MCF 10A (cell line): ENCODE results near the gene IRF9. TPM values are rescaled to one million over a fixed set of nuclear protein-coding genes. Genes with fewer than 3 reads are reported as not detected.

ENCODE experiments used
- BruUV-seq: library from RNA; stranded (reverse); fragments of 400-500 nt; replicated peaks from 2 replicates; lab custom pipeline; 2021; lab: Mats Ljungman, UMichigan
- CTCF ChIA-PET: fragments of 300-600 bp; sonication (Branson Sonifier 250); formaldehyde crosslinking; extraction: SDS; loops from one replicate; lab custom pipeline; 2021; ENCODE audit warnings: antibody characterized with exemption, inconsistent platforms; lab: Yijun Ruan, JAX
- POLR2A ChIA-PET: fragments of 300-600, 350-650 bp; sonication (Branson Sonifier 250); formaldehyde crosslinking; extraction: SDS; loops from one replicate; lab custom pipeline; 2020; ENCODE audit warnings: antibody characterized with exemption, inconsistent platforms; lab: Yijun Ruan, JAX
- DNase-seq: peaks from one replicate; pipeline ENCODE4 v3.0.0-alpha.2; 2018; ENCODE audit not compliant: unreplicated experiment
- H3K27ac Mint-ChIP-seq: one replicate; pipeline ENCODE4 v1.8.0; 2022; ENCODE audit warnings: mild to moderate bottlenecking, low read depth, mixed read lengths; ENCODE audit not compliant: unreplicated experiment
- H3K27me3 Mint-ChIP-seq: one replicate; pipeline ENCODE4 v1.8.0; 2022; ENCODE audit warnings: mixed read lengths; ENCODE audit not compliant: insufficient read depth, unreplicated experiment
- H3K36me3 Mint-ChIP-seq: one replicate; pipeline ENCODE4 v1.8.0; 2022; ENCODE audit warnings: mild to moderate bottlenecking, moderate library complexity, mixed read lengths; ENCODE audit not compliant: insufficient read depth, unreplicated experiment
- H3K4me1 Mint-ChIP-seq: one replicate; pipeline ENCODE4 v1.8.0; 2022; ENCODE audit warnings: mixed read lengths; ENCODE audit not compliant: insufficient read depth, unreplicated experiment
- H3K4me3 Mint-ChIP-seq: one replicate; pipeline ENCODE4 v1.8.0; 2022; ENCODE audit warnings: mild to moderate bottlenecking, moderate library complexity, mixed read lengths; ENCODE audit not compliant: unreplicated experiment
- H3K9me3 Mint-ChIP-seq: one replicate; pipeline ENCODE4 v1.8.0; 2022; ENCODE audit warnings: mixed read lengths; ENCODE audit not compliant: unreplicated experiment
- intact Hi-C: fragments of 100-400 bp; cut with micrococcal nuclease; formaldehyde crosslinking; loops from 2 replicates; pipeline ENCODE4 v1.14.1; 2022
- total RNA-seq: library from RNA; stranded (reverse); gene quantifications from 2 replicates; pipeline ENCODE4 v1.2.3, GENCODE V29; 2022
- TF ChIP-seq, protein P1 (sequence below): fragments of 200-600 bp; IDR thresholded peaks from one replicate; pipeline ENCODE4 v1.8.0; 2022; ENCODE audit warnings: antibody characterized with exemption, mild to moderate bottlenecking; ENCODE audit not compliant: unreplicated experiment

Gene IRF9
- total RNA-seq, 1 experiment from 2014 or later: 13.6 TPM

DNA sequence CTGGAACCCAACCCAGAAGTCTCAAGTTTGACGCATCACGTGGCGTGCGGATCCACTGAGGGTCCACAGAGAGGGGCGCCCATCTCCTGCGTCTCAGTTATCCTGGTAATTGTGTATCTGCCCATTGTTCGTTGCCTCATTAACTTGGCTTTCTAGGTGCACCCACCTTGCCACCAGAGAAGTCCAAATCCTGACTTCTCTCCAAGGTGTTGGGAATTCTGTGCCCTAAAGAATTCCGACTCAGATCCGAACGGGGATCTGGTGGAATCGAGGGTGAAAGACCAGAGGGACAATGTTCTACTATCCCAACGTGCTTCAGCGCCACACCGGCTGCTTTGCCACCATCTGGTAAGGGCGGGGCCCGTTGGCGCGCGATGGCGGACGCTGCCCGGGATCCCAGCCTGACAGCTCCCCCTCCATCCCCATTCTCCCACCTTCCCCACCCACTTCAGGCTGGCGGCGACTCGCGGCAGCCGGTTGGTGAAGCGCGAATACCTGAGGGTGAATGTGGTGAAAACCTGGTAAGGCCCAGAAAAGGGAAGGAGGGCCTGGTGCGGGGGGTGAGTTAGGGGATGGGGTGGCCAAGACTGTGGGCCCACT lies 11.3 kb downstream of the IRF9 start:
- TF ChIP-seq, protein P1, sequence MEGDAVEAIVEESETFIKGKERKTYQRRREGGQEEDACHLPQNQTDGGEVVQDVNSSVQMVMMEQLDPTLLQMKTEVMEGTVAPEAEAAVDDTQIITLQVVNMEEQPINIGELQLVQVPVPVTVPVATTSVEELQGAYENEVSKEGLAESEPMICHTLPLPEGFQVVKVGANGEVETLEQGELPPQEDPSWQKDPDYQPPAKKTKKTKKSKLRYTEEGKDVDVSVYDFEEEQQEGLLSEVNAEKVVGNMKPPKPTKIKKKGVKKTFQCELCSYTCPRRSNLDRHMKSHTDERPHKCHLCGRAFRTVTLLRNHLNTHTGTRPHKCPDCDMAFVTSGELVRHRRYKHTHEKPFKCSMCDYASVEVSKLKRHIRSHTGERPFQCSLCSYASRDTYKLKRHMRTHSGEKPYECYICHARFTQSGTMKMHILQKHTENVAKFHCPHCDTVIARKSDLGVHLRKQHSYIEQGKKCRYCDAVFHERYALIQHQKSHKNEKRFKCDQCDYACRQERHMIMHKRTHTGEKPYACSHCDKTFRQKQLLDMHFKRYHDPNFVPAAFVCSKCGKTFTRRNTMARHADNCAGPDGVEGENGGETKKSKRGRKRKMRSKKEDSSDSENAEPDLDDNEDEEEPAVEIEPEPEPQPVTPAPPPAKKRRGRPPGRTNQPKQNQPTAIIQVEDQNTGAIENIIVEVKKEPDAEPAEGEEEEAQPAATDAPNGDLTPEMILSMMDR: no peak
- Mint-ChIP-seq H3K4me1 (peaks cover 5% of the 10 kb centered on the region), H3K27ac (no peak overlapping the region), H3K9me3 (no peaks in the 10 kb centered on the region), H3K36me3 (peaks cover 26% of the 10 kb centered on the region), H3K4me3 (no peak overlapping the region), H3K27me3 (no peaks in the 10 kb centered on the region)
- CTCF ChIA-PET: interaction anchor here (0.6 to 1.2 kb wide), 2 partner anchors 12 to 16 kb away, joined by 3 to 6 read pairs; partner anchors contain the start of genes IPO4 and IRF9
- BruUV-seq: no TSS peak
- no peak for DNase-seq
- intact Hi-C loops: no loop called here
- POLR2A ChIA-PET: interaction anchor here (1.2 kb wide), 1 partner anchor 8 kb away, joined by 3 read pairs; no protein-coding TSS in a partner anchor

DNA sequence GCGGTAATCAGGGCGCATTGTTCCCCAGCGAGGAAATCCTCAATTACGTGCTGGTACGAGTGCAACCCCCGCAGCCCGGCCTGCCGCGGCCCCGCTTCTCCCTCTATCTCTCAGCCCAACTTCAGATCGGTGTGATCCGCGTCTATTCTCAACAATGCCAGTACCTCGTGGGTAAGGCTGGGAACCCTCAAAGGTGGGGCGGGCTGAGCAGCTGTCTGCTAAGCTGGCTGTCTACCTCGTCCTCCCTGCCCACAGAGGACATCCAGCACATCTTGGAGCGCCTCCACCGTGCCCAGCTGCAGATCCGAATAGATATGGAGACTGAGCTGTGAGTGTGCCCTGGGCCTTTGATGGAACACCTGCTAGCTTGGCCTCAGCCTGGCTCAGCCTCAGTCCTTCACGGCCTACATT lies 11.8 kb downstream of the IRF9 start:
- intact Hi-C loops: no loop called here
- H3K27me3 Mint-ChIP-seq: no peaks in the 10 kb centered on the region
- ChIA-PET CTCF (interaction anchor here (0.6 to 1.3 kb wide), 4 partner anchors 10 to 84 kb away, joined by 3 to 6 read pairs (median 5); partner anchors contain the start of gene IRF9), POLR2A (interaction anchor here (1.2 kb wide), 1 partner anchor 8 kb away, joined by 3 read pairs; no protein-coding TSS in a partner anchor)
- no peak overlapping the region for H3K27ac Mint-ChIP-seq
- H3K36me3 Mint-ChIP-seq: peaks cover 31% of the 10 kb centered on the region
- no peak for DNase-seq
- no TSS peak for BruUV-seq
- no peak overlapping the region for H3K4me3 Mint-ChIP-seq
- peaks cover under 1% of the 10 kb centered on the region for H3K4me1 Mint-ChIP-seq
- H3K9me3 Mint-ChIP-seq: no peaks in the 10 kb centered on the region
- TF ChIP-seq, protein P1: no peak

DNA sequence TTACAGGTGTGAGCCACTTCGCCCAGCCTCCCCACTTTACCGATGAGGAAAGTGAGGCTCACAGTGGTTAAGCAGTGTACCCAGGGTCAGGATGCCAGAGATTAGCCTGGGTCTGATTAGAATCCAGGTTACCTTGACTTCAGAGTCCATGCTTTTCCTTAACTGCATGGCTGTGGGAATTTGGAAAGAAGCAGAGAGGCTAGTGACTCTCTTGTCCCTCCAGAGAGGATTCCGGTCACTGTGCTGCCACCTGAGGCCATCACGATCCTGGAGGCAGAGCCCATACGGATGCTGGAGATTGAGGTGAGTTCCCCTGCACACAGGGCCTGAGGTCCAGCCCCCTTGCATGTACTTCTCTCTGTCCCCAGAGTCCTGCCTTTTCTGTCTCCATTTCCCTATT lies 15.5 kb downstream of the IRF9 start:
- Mint-ChIP-seq H3K36me3 (peaks cover 41% of the 10 kb centered on the region), H3K27ac (no peak overlapping the region), H3K4me1 (no peaks in the 10 kb centered on the region), H3K4me3 (no peak overlapping the region), H3K27me3 (no peaks in the 10 kb centered on the region), H3K9me3 (no peaks in the 10 kb centered on the region)
- POLR2A ChIA-PET: no interaction called here
- intact Hi-C loops: no loop called here
- CTCF ChIA-PET: interaction anchor here (0.7 to 1.8 kb wide), 2 partner anchors 11 to 17 kb away, joined by 3 to 6 read pairs; no protein-coding TSS in a partner anchor
- BruUV-seq: no TSS peak
- DNase-seq: no peak
- TF ChIP-seq, protein P1: no peak

DNA sequence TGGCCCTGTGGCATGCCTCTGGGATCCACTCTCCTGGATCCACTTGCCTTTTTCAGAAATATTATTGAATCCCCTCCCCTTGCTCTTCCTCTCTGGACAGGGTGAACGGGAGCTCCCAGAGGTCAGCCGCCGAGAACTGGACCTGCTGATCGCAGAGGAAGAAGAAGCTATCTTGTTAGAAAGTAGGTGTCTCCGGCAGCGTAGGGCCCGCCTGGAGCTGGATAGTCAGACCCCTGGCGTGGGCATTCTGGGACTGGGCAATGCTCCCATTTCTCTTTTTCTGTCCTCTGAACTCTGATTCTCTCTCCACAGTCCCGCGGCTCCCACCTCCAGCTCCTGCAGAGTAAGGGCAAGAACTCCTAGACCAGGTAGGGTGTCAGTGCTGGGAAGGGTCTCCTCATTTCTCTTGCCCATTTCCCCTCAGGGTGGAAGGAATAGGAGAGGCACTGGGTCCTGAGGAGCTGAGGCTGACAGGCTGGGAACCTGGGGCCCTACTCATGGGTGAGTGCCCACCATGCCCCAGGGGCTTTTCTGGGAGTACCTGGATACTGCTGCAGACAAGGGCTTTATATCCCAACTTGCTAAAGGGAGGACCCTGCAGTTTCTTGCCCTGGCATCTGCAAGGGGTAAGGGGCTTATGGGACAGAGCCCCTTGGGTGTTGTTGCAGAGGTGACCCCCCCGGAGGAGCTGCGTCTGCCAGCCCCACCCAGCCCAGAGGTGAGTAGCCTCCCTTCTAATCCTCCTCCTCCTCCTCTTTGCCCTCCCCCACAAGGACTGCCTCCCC lies 16.2 kb downstream of the IRF9 start:
- Mint-ChIP-seq H3K27ac (no peak overlapping the region), H3K27me3 (no peaks in the 10 kb centered on the region), H3K4me3 (no peak overlapping the region), H3K36me3 (peaks cover 47% of the 10 kb centered on the region), H3K4me1 (no peaks in the 10 kb centered on the region), H3K9me3 (no peaks in the 10 kb centered on the region)
- no TSS peak for BruUV-seq
- intact Hi-C loops: no loop called here
- CTCF ChIA-PET: interaction anchor here (0.7 to 1.8 kb wide), 3 partner anchors 10 to 29 kb away, joined by 3 to 6 read pairs (median 4); no protein-coding TSS in a partner anchor
- DNase-seq: no peak
- TF ChIP-seq, protein P1: no peak
- POLR2A ChIA-PET: no interaction called here
